ENCODE data around the gene HNRNPA3. TPM values are rescaled to one million over a fixed set of nuclear protein-coding genes. Genes with fewer than 3 reads are reported as not detected.

Gene HNRNPA3
- total and polyA plus RNA-seq, 2 of the 13 experiments (the other 11 are each of a cell fraction or from before 2014, with no cell fraction given) = 73.3 to 97.7 TPM

- peak; percentile 91 for TF ChIP-seq ZNF609 (CRISPR knock-in tag; IDR thresholded peaks at IDR 0.05; ENCODE audit: borderline replicate concordance)
- peak; percentile 86 for TF ChIP-seq FOXA1 (IDR thresholded peaks at IDR 0.05)
- TF ChIP-seq FOXA1 (CRISPR knock-in tag; IDR thresholded peaks at IDR 0.05) = peak; percentile 81; the same call in 1 of the 2 replicates
- TF ChIP-seq ZNF501 (CRISPR knock-in tag; IDR thresholded peaks at IDR 0.05) = peak; percentile 76; the same call in 1 of the 2 replicates
- no peak for TF ChIP-seq ZNF672 (CRISPR knock-in tag; IDR thresholded peaks at IDR 0.05)
- peak; percentile 92 for TF ChIP-seq ASH2L (IDR thresholded peaks at IDR 0.05; ENCODE audit: insufficient read length, low read depth, low read length)
- peak; percentile 59; the same call in 1 of the 2 replicates for TF ChIP-seq ZNF780A (CRISPR knock-in tag; IDR thresholded peaks at IDR 0.05)
- TF ChIP-seq ZGPAT (CRISPR knock-in tag; IDR thresholded peaks at IDR 0.05) = peak; percentile 62
- TF ChIP-seq ZBTB10 (CRISPR knock-in tag; IDR thresholded peaks at IDR 0.05; ENCODE audit: borderline replicate concordance) = peak; percentile 83; the same call in 1 of the 2 replicates
- peak; percentile 88; the same call in 1 of the 2 replicates for TF ChIP-seq ZFP36L1 (CRISPR knock-in tag; IDR thresholded peaks at IDR 0.05)
- TF ChIP-seq RARA (CRISPR knock-in tag; IDR thresholded peaks at IDR 0.05) = peak; percentile 95
- TF ChIP-seq TIGD3 (CRISPR knock-in tag; IDR thresholded peaks at IDR 0.05; ENCODE audit: borderline replicate concordance) = no peak
- peak; percentile 47; the same call in 1 of the 2 replicates for TF ChIP-seq ELF1 (CRISPR knock-in tag; IDR thresholded peaks at IDR 0.05)
- TF ChIP-seq ATRX (CRISPR knock-in tag; IDR thresholded peaks at IDR 0.05; ENCODE audit: borderline replicate concordance) = no peak
- TF ChIP-seq ZNF557 (CRISPR knock-in tag; IDR thresholded peaks at IDR 0.05) = peak; percentile 87; the same call in 1 of the 2 replicates
- TF ChIP-seq HMG20B (CRISPR knock-in tag; conservative IDR thresholded peaks at IDR 0.05) = peak; percentile 72
Observed at GRCh38 chr2:177188482-177189469, 23.8 kb upstream of the HNRNPA3 start (continued).

Measured in HepG2 (cell line).